Calu3 (cell line): Measurements from ENCODE around the gene OTOP1. TPM values are rescaled to one million over a fixed set of nuclear protein-coding genes. Genes with fewer than 3 reads are reported as not detected.

Experiments
- Bru-seq: library from RNA; stranded (reverse); fragments of 400-500 nt; gene quantifications from one replicate; lab custom pipeline; 2021; lab: Mats Ljungman, UMichigan
- BruChase-seq, 2 experiments: library from RNA; stranded (reverse); fragments of 400-500 nt; gene quantifications; one replicate each; lab custom pipeline; 2021; lab: Mats Ljungman, UMichigan
- BruUV-seq: library from RNA; stranded (reverse); fragments of 400-500 nt; replicated peaks from 2 replicates; lab custom pipeline; 2021; lab: Mats Ljungman, UMichigan
- CTCF ChIA-PET: fragments of 300-600 bp; sonication (Branson Sonifier 250); formaldehyde crosslinking; loops from one replicate; lab custom pipeline; 2022; ENCODE audit warnings: antibody characterized with exemption; lab: Charles Lee
- DNase-seq: peaks from one replicate; pipeline ENCODE4 v3.0.0; 2022
- H3K27ac Mint-ChIP-seq: one replicate; pipeline ENCODE4 v1.8.0; 2022; ENCODE audit warnings: mixed read lengths; ENCODE audit not compliant: unreplicated experiment
- H3K27me3 Mint-ChIP-seq: one replicate; pipeline ENCODE4 v1.8.0; 2022; ENCODE audit warnings: mixed read lengths; ENCODE audit not compliant: unreplicated experiment
- H3K36me3 Mint-ChIP-seq: one replicate; pipeline ENCODE4 v1.8.0; 2022; ENCODE audit warnings: mild to moderate bottlenecking, moderate library complexity, mixed read lengths; ENCODE audit not compliant: insufficient read depth, unreplicated experiment
- H3K4me1 Mint-ChIP-seq: one replicate; pipeline ENCODE4 v1.8.0; 2022; ENCODE audit warnings: mild to moderate bottlenecking, low read depth, mixed read lengths; ENCODE audit not compliant: unreplicated experiment
- H3K4me3 Mint-ChIP-seq: one replicate; pipeline ENCODE4 v1.8.0; 2022; ENCODE audit warnings: mild to moderate bottlenecking, low read depth, moderate library complexity, mixed read lengths; ENCODE audit not compliant: unreplicated experiment
- H3K9me3 Mint-ChIP-seq: one replicate; pipeline ENCODE4 v1.8.0; 2022; ENCODE audit warnings: low read depth, mixed read lengths; ENCODE audit not compliant: unreplicated experiment
- intact Hi-C: fragments of 100-400 bp; cut with micrococcal nuclease; formaldehyde crosslinking; loops from one replicate; pipeline ENCODE4 v1.10.0; 2022; ENCODE audit not compliant: unreplicated experiment
- long read RNA-seq: library from polyadenylated mRNA; stranded (forward); transcript quantifications from one replicate; pipeline ENCODE4 v2.0.0, GENCODE V29; 2022
- total RNA-seq: library from RNA; stranded (reverse); gene quantifications from 2 replicates; pipeline ENCODE4 v1.2.3, GENCODE V29; 2022
- TF ChIP-seq, protein P1 (sequence below): fragments of 200-600 bp; IDR thresholded peaks from one replicate; pipeline ENCODE4 v1.8.0; 2022; ENCODE audit warnings: antibody characterized with exemption; ENCODE audit not compliant: unreplicated experiment

OTOP1 gene
- total RNA-seq = not detected in 2 replicates
- Bru-seq, nascent RNA = not detected
- BruChase-seq, experiment 1, labeled RNA remaining after a 6-hour chase = percentile 2 among the genes with signal in this experiment
- BruChase-seq, experiment 2, labeled RNA remaining after a 2-hour chase = not detected
- long read RNA-seq = 0 reads

DNA sequence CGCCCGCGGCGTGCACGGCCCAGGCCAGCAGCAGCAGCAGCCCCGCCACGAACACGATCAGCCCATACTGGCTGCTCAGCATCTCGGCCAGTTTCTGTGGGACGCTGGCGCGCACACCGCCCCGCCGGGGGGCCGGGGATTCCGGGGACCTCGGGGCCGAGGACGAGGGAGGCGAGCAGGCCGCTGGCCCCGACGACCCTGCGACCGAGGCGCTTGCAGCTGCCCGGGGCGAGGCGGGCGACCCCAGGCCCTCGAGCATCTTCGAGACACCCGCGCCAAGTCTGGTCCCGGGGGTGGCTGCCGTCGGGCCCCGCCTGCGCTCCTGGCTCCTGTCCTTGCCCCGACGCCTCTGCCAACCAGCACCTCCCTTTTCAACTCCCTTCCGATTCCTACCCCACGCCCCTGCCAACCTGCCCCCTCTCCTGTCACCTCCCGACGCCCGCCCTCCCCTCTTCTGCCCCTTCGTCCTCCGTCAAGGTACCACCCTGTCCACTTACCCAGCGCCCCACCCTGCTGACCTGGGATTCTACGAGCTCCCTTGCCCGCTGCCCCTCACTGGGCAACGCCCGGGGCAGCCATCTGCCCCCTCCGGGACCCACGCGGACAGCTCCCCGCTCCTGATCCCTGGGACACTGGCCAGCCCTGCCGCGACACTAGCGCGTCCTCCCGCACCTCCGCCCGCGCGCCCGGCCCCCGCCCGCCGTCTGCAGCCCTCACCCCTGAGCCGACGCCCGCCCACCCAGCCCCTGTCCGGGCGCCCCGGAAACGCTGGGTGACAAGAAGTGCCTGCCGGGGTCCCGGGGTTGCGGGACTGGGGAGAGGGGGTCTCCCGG, at the start of gene OTOP1:
OTOP1 (minus strand) TSS at position 324 of the 833 bp plus-strand sequence; CDS start at position 259, 65 bp downstream.
- no TSS peak for BruUV-seq
- CTCF ChIA-PET = interaction anchor here (0.6 kb wide), 1 partner anchor 46 kb away, joined by 4 read pairs; no protein-coding TSS in a partner anchor
- H3K27ac Mint-ChIP-seq = no peak within 1 kb of the TSS
- no peak within 1 kb of the TSS for H3K4me3 Mint-ChIP-seq
- no peaks in the 10 kb centered on the region for H3K9me3 Mint-ChIP-seq
- H3K27me3 Mint-ChIP-seq = peaks cover 66% of the 10 kb centered on the region
- intact Hi-C loops = no loop called here
- no peaks in the 10 kb centered on the region for H3K36me3 Mint-ChIP-seq
- TF ChIP-seq, protein P1, sequence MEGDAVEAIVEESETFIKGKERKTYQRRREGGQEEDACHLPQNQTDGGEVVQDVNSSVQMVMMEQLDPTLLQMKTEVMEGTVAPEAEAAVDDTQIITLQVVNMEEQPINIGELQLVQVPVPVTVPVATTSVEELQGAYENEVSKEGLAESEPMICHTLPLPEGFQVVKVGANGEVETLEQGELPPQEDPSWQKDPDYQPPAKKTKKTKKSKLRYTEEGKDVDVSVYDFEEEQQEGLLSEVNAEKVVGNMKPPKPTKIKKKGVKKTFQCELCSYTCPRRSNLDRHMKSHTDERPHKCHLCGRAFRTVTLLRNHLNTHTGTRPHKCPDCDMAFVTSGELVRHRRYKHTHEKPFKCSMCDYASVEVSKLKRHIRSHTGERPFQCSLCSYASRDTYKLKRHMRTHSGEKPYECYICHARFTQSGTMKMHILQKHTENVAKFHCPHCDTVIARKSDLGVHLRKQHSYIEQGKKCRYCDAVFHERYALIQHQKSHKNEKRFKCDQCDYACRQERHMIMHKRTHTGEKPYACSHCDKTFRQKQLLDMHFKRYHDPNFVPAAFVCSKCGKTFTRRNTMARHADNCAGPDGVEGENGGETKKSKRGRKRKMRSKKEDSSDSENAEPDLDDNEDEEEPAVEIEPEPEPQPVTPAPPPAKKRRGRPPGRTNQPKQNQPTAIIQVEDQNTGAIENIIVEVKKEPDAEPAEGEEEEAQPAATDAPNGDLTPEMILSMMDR = no peak
- no peak for DNase-seq
- H3K4me1 Mint-ChIP-seq = no peaks in the 10 kb centered on the region

DNA sequence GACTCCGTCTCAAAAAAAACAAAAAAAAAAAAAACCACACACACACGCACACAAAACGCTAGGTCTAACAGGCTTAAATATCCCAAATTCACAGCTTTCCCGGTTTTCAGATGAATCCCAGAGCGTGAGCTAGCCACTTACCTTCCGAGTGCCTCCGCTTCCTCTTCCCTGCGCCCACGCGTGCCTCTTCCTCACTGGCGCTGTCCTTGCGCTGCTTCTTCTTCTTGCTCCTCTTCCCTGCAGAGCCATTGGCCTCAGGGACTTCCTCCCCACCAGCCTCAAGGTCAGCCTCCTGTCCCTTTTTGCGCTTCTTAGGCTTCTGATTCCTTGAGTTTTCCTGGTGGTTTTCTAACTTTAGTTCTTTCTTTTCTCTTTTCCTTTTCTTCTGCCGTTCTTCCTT, 47.5 kb upstream of the OTOP1 start:
- DNase-seq = no peak
- intact Hi-C loops = no loop called here
- peaks cover 6% of the 10 kb centered on the region for H3K36me3 Mint-ChIP-seq
- no peak overlapping the region for H3K4me3 Mint-ChIP-seq
- no peak overlapping the region for H3K27ac Mint-ChIP-seq
- TF ChIP-seq, protein P1 = no peak
- BruUV-seq = no TSS peak
- no peaks in the 10 kb centered on the region for H3K9me3 Mint-ChIP-seq
- no peaks in the 10 kb centered on the region for H3K4me1 Mint-ChIP-seq
- CTCF ChIA-PET = no interaction called here
- H3K27me3 Mint-ChIP-seq = no peaks in the 10 kb centered on the region

DNA sequence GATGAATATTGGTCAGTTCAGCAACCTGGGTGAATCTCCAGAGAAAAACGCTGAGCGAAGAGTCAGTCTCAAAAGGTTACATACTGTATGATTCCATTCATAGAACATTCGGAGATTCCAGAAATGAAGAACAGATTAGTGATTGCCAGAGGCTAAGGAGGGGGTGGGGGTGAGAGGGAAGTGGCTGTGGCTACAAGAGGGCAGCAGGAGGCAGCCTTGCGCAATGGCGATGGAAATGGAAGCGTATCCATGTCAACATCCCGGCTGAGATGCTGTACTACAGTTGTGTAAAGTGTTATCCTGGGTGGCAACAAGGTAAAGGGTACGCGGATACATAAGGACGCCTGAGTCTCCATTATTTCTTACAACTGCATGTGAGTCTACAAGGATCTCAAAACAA, 45.2 kb upstream of the OTOP1 start:
- DNase-seq = no peak
- Mint-ChIP-seq H3K9me3 (no peaks in the 10 kb centered on the region), H3K27ac (no peak overlapping the region), H3K4me3 (no peak overlapping the region), H3K36me3 (peaks cover 6% of the 10 kb centered on the region), H3K27me3 (no peaks in the 10 kb centered on the region), H3K4me1 (no peaks in the 10 kb centered on the region)
- TF ChIP-seq, protein P1 = no peak
- BruUV-seq = no TSS peak
- intact Hi-C loops = no loop called here
- CTCF ChIA-PET = no interaction called here

GRCh38 chr4:4270529-4270928, 43.8 kb upstream of the OTOP1 start:
- no peak overlapping the region for H3K27ac Mint-ChIP-seq
- BruUV-seq = no TSS peak
- CTCF ChIA-PET = no interaction called here

More at GRCh38 chr4:4270529-4270928, 43.8 kb upstream of the OTOP1 start:
- Mint-ChIP-seq H3K4me1 (no peaks in the 10 kb centered on the region), H3K27me3 (no peaks in the 10 kb centered on the region), H3K36me3 (peaks cover 6% of the 10 kb centered on the region), H3K9me3 (no peaks in the 10 kb centered on the region), H3K4me3 (no peak overlapping the region)
- DNase-seq = no peak
- intact Hi-C loops = no loop called here
- TF ChIP-seq, protein P1 = no peak
